AG04449 (cell line): ENCODE data around the gene UFM1.
"Not testable (repeated sequence)": the region's sequence is repeated elsewhere in the genome, so short reads cannot be mapped to it uniquely, and the experiment has no call there.

Source experiments
- CTCF ChIA-PET: fragments of 350-600 bp; formaldehyde crosslinking; extraction: SDS; loops from one replicate; lab custom pipeline; 2021; ENCODE audit warnings: antibody characterized with exemption; lab: Yijun Ruan, JAX
- POLR2A ChIA-PET: fragments of 400-600, 350-600 bp; formaldehyde crosslinking; extraction: SDS; loops from one replicate; lab custom pipeline; 2020; ENCODE audit warnings: antibody characterized with exemption, inconsistent platforms; lab: Yijun Ruan, JAX
- DNase-seq: peaks from one replicate; pipeline ENCODE4 v3.0.0-alpha.2; 2010; ENCODE audit warnings: low read depth, low spot score
- H3K4me3 ChIP-seq: 2 replicates; pipeline ENCODE4 v1.5.1; 2011; ENCODE audit warnings: low read depth, mild to moderate bottlenecking, control low read depth, low read length
- TF ChIP-seq, protein P1 (sequence below): IDR thresholded peaks from one replicate; pipeline ENCODE4 v1.5.1; 2011; ENCODE audit warnings: mild to moderate bottlenecking, moderate library complexity, low read length, control low read depth, inconsistent platforms; ENCODE audit not compliant: insufficient read depth; ENCODE audit errors: missing control alignments

The UFM1 gene

DNA sequence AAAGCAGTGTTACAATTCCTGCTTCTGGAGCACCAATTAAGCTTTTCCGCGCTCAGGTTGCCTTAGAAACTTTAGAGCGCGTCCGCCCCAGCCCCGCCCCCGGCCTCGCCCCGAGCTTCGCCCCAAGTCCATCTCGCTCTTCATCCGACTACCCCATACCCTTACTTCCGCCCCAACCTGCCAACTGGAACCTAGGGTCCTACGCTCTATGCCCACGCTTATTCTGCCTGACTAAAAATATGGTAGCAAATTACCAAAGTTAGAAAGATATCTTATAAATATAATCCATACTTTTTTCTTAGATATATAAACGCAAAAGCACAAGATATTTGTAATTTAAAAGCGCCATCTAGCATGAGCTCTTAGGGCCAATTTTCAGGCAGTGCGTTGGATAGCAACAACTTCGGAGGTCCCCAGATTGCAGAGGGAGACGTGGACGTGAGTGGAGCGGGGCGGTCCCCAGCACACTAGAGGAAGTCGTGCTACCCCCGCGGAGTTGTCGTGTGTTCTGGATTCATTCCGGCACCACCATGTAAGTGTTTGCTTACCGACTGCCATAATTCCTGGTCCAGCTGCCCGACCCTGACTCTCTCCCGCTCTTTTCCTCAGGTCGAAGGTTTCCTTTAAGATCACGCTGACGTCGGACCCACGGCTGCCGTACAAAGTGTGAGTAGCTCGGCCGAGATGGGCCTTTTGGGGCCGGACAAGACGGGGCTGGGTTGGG lies at the start of gene UFM1:
TSS of gene UFM1 (plus strand) at position 462 of the 724 bp plus-strand sequence. CDS start at position 531, 69 bp downstream.
- POLR2A ChIA-PET, result interaction anchor here (0.6 to 1.3 kb wide), 3 partner anchors 468 to 563 kb away, joined by 3 to 4 read pairs (median 4); no protein-coding TSS in a partner anchor
- peak within 1 kb of the TSS; percentile 86 for H3K4me3 ChIP-seq
- TF ChIP-seq, protein P1, sequence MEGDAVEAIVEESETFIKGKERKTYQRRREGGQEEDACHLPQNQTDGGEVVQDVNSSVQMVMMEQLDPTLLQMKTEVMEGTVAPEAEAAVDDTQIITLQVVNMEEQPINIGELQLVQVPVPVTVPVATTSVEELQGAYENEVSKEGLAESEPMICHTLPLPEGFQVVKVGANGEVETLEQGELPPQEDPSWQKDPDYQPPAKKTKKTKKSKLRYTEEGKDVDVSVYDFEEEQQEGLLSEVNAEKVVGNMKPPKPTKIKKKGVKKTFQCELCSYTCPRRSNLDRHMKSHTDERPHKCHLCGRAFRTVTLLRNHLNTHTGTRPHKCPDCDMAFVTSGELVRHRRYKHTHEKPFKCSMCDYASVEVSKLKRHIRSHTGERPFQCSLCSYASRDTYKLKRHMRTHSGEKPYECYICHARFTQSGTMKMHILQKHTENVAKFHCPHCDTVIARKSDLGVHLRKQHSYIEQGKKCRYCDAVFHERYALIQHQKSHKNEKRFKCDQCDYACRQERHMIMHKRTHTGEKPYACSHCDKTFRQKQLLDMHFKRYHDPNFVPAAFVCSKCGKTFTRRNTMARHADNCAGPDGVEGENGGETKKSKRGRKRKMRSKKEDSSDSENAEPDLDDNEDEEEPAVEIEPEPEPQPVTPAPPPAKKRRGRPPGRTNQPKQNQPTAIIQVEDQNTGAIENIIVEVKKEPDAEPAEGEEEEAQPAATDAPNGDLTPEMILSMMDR, result no peak
- CTCF ChIA-PET, result interaction anchor here (1.0 to 1.4 kb wide), 3 partner anchors 13 to 480 kb away, joined by 3 to 5 read pairs (median 3); partner anchors contain the start of gene TRPC4
- DNase-seq, result peak; percentile 77

DNA sequence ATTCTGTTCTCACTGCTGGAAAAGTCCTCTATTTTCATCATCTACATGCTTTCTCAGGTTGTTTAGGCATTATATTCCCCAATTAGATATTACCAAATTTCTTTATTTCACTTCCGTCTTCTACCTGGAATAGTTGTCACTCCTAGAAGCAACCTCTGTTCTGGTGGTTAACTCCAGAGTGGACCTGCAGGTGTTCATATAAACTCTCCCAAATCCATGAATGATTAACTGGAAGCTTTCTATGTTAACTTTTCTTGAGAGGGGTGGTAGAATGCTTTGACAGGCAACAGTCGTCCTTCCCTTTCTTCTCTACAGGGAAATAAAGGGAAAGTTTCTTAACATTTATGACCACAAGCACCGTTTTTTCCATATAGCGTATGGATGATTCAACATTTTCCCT lies 48.4 kb upstream of the UFM1 start:
- CTCF ChIA-PET, result no interaction called here
- TF ChIP-seq, protein P1, result no peak
- no peak overlapping the region for H3K4me3 ChIP-seq
- POLR2A ChIA-PET, result no interaction called here
- no peak for DNase-seq

DNA sequence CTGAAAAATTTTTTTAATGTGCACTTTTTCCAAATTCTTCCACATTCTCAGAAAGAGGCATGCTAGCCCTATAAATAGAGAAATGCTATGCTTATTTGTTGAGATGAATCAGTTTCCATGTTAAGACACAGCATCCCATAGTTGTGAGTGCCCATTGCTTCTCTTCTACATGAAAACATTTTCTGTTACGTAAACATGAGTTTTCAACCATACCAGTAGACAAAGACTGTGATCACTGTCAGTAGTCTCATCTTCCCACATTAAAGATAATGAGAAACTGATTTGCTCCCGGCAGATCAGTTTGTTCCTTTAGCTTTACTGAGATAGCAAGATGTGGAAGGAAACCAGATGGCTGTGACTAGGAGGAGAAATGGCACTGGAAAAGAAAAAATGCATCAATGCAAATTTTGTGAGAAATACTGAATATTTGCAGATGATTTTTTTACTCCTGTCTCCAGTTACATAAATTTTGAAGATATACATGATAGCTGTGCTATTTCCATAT lies 45.8 kb upstream of the UFM1 start:
- POLR2A ChIA-PET, result no interaction called here
- TF ChIP-seq, protein P1, result no peak
- DNase-seq, result no peak
- CTCF ChIA-PET, result no interaction called here
- no peak overlapping the region for H3K4me3 ChIP-seq

DNA sequence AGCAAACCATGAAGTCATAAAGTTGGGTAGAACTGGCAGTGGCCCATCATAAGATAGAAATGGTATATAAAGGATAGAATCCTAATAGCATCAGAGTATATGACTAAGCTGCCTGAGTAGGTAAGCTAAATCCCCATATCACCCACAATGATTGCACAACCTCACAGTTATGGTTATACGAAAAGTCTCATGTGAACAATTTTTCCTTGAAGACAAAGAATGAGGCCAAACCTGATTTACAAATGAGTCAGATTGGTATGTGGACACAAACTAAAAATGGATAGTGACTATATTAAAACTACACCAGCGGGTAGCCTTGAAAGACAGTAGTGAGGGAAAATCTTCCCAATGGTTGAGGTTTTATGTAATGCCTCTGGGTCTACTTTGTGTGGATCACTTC lies 40.9 kb upstream of the UFM1 start:
- ChIA-PET POLR2A (no interaction called here), CTCF (no interaction called here)
- no peak overlapping the region for H3K4me3 ChIP-seq
- TF ChIP-seq, protein P1, result no peak
- DNase-seq, result peak; percentile 29

DNA sequence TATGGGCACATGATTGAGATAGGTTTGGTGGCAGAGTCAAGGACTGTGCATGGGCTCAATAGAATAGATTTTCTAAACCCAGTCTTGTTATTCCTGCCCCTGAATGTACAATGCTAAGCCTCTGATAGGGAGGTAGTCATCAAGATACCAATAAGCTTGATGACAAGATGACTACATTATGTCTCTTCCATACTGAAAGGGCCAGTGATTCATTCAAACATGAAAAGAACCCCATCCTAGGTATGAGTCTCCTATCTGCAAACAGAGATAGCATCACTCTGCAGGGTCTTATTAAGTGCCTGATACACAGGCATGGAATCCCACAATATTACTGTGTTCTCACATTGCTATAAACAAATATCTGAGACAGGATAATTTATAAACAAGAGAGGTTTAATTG lies 40.3 kb upstream of the UFM1 start:
- POLR2A ChIA-PET, result no interaction called here
- TF ChIP-seq, protein P1, result no peak
- CTCF ChIA-PET, result no interaction called here

DNA sequence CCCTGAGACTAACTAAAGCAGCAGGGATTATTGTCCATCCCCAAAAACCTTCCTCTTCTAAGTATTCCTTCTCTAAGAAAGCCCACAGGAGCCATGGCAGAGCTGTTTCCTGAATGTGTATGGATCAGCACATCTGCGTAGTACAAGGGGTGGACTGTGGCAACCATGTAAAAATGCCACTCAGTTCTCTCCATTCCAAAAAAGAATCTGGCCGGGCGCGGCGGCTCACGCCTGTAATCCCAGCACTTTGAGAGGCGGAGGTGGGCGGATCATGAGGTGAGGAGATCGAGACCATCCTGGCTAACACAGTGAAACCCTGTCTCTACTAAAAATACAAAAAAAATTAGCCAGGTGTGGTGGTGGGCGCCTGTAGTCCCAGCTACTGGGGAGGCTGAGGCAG lies 38.5 kb upstream of the UFM1 start:
- H3K4me3 ChIP-seq, DNase-seq, CTCF ChIA-PET, POLR2A ChIA-PET: not testable (repeated sequence)

More for the DNA sequence above, 40.3 kb upstream of the UFM1 start:
- no peak for DNase-seq
- H3K4me3 ChIP-seq, result no peak overlapping the region
